Tibial nerve (tissue), 3 donors: ENCODE data around the gene TYR.
"Not testable (repeated sequence)": the region's sequence is repeated elsewhere in the genome, so short reads cannot be mapped to it uniquely, and the experiment has no call there.

Experiments
- POLR2A ChIP-seq, 2 donors: fragments of 450-650 bp; IDR thresholded peaks; one replicate each; pipeline ENCODE4 v1.6.1; 2017; ENCODE audit warnings: antibody characterized with exemption in 2 of 2, mild to moderate bottlenecking in 2 of 2, moderate library complexity in 2 of 2
- TF ChIP-seq, protein P1 (sequence below), 5 experiments: fragments of 200-600 bp in 3 of 5; fragments of 450-650 bp in 2 of 5; sonication (generic) in 3 of 5; IDR thresholded peaks; one replicate each; pipeline ENCODE4 v1.5.1; 2016 to 2019; ENCODE audit warnings: antibody characterized with exemption in 5 of 5, mild to moderate bottlenecking in 3 of 5, moderate library complexity in 2 of 5

- TF ChIP-seq, protein P1, sequence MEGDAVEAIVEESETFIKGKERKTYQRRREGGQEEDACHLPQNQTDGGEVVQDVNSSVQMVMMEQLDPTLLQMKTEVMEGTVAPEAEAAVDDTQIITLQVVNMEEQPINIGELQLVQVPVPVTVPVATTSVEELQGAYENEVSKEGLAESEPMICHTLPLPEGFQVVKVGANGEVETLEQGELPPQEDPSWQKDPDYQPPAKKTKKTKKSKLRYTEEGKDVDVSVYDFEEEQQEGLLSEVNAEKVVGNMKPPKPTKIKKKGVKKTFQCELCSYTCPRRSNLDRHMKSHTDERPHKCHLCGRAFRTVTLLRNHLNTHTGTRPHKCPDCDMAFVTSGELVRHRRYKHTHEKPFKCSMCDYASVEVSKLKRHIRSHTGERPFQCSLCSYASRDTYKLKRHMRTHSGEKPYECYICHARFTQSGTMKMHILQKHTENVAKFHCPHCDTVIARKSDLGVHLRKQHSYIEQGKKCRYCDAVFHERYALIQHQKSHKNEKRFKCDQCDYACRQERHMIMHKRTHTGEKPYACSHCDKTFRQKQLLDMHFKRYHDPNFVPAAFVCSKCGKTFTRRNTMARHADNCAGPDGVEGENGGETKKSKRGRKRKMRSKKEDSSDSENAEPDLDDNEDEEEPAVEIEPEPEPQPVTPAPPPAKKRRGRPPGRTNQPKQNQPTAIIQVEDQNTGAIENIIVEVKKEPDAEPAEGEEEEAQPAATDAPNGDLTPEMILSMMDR (IDR thresholded peaks at IDR 0.05) = not testable (repeated sequence)
- TF ChIP-seq POLR2A (IDR thresholded peaks at IDR 0.05) = not testable (repeated sequence)
Observed at GRCh38 chr11:89273220-89273619, 95.5 kb downstream of the TYR start.
